Measurements from ENCODE around the gene NT5C3A. TPM values are rescaled to one million over a fixed set of nuclear protein-coding genes. Genes with fewer than 3 reads are reported as not detected.

NT5C3A gene
- total RNA-seq, 1 experiment from 2014 or later, result 18.6 TPM

DNA sequence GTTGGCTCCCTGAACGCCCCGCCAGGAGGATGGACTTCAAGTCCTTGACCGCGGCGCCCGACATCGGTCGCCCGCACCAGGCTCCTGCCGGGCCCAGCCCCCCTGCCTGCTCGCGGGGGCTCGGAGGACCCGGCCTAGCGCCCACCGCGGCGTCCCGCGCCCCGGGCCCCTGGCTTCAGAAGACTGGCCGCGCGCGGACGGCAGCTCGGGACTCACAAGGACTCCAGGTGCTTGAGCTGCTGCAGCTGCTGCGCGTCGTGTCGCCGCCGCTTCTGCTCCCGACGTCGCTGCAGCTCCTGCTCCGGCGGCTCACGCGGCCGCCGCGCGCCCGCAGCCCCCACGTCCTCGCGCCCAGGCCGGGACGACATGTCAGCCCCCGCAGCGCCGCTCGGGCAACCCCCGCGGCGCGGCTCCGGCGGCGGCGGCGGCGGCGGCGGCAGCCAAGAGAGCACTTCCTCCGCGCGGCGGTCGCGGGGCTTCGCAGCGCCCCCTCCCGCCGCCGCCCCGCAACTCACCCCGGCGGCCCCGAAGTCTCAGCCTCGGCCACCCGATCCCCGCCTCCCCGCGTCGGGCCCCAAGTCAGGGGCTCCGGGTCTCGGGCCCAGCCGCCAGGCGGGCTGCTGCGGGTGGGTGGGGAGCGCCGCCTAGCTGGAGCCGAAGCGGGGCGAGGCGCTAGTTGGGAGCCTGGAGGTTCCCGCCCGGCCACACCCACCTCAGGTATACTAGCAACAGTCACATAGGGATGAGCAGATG, 46.6 kb upstream of the NT5C3A start, which contains the start of gene RP9 (continued):
- TF ChIP-seq, protein P1, sequence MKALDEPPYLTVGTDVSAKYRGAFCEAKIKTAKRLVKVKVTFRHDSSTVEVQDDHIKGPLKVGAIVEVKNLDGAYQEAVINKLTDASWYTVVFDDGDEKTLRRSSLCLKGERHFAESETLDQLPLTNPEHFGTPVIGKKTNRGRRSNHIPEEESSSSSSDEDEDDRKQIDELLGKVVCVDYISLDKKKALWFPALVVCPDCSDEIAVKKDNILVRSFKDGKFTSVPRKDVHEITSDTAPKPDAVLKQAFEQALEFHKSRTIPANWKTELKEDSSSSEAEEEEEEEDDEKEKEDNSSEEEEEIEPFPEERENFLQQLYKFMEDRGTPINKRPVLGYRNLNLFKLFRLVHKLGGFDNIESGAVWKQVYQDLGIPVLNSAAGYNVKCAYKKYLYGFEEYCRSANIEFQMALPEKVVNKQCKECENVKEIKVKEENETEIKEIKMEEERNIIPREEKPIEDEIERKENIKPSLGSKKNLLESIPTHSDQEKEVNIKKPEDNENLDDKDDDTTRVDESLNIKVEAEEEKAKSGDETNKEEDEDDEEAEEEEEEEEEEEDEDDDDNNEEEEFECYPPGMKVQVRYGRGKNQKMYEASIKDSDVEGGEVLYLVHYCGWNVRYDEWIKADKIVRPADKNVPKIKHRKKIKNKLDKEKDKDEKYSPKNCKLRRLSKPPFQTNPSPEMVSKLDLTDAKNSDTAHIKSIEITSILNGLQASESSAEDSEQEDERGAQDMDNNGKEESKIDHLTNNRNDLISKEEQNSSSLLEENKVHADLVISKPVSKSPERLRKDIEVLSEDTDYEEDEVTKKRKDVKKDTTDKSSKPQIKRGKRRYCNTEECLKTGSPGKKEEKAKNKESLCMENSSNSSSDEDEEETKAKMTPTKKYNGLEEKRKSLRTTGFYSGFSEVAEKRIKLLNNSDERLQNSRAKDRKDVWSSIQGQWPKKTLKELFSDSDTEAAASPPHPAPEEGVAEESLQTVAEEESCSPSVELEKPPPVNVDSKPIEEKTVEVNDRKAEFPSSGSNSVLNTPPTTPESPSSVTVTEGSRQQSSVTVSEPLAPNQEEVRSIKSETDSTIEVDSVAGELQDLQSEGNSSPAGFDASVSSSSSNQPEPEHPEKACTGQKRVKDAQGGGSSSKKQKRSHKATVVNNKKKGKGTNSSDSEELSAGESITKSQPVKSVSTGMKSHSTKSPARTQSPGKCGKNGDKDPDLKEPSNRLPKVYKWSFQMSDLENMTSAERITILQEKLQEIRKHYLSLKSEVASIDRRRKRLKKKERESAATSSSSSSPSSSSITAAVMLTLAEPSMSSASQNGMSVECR (CRISPR knock-in tag; IDR thresholded peaks at IDR 0.05; ENCODE audit: borderline replicate concordance), result no peak
- TF ChIP-seq, protein P2, sequence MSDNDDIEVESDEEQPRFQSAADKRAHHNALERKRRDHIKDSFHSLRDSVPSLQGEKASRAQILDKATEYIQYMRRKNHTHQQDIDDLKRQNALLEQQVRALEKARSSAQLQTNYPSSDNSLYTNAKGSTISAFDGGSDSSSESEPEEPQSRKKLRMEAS (CRISPR knock-in tag; IDR thresholded peaks at IDR 0.05), result no peak
- TF ChIP-seq, protein P3, sequence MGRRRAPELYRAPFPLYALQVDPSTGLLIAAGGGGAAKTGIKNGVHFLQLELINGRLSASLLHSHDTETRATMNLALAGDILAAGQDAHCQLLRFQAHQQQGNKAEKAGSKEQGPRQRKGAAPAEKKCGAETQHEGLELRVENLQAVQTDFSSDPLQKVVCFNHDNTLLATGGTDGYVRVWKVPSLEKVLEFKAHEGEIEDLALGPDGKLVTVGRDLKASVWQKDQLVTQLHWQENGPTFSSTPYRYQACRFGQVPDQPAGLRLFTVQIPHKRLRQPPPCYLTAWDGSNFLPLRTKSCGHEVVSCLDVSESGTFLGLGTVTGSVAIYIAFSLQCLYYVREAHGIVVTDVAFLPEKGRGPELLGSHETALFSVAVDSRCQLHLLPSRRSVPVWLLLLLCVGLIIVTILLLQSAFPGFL (CRISPR knock-in tag; IDR thresholded peaks at IDR 0.05; ENCODE audit: borderline replicate concordance), result no peak
- TF ChIP-seq MYBL2 (CRISPR knock-in tag; IDR thresholded peaks at IDR 0.05) (no peak), PRRX2 (CRISPR knock-in tag; IDR thresholded peaks at IDR 0.05) (no peak), ATF1 (CRISPR knock-in tag; IDR thresholded peaks at IDR 0.05) (no peak), ELF4 (CRISPR knock-in tag; IDR thresholded peaks at IDR 0.05; ENCODE audit: low read depth) (no peak), KAT7 (CRISPR knock-in tag; IDR thresholded peaks at IDR 0.05; ENCODE audit: borderline replicate concordance) (0 out of 2 replicates have a peak, but pooled peaks have one; percentile 40), JAZF1 (CRISPR knock-in tag; IDR thresholded peaks at IDR 0.05) (no peak), ZNF425 (CRISPR knock-in tag; conservative IDR thresholded peaks at IDR 0.05) (no peak), SMAD3 (CRISPR knock-in tag; IDR thresholded peaks at IDR 0.05; ENCODE audit: borderline replicate concordance) (no peak), MXD4 (CRISPR knock-in tag; IDR thresholded peaks at IDR 0.05; ENCODE audit: borderline replicate concordance) (no peak), ZNF512 (CRISPR knock-in tag; IDR thresholded peaks at IDR 0.05; ENCODE audit: borderline replicate concordance) (no peak), SMAD4 (CRISPR knock-in tag; IDR thresholded peaks at IDR 0.05) (no peak), E2F1 (CRISPR knock-in tag; IDR thresholded peaks at IDR 0.05) (no peak), HMGXB4 (CRISPR knock-in tag; IDR thresholded peaks at IDR 0.05) (peak; percentile 57; the same call in 1 of the 2 replicates)
- TF ChIP-seq, protein P4, sequence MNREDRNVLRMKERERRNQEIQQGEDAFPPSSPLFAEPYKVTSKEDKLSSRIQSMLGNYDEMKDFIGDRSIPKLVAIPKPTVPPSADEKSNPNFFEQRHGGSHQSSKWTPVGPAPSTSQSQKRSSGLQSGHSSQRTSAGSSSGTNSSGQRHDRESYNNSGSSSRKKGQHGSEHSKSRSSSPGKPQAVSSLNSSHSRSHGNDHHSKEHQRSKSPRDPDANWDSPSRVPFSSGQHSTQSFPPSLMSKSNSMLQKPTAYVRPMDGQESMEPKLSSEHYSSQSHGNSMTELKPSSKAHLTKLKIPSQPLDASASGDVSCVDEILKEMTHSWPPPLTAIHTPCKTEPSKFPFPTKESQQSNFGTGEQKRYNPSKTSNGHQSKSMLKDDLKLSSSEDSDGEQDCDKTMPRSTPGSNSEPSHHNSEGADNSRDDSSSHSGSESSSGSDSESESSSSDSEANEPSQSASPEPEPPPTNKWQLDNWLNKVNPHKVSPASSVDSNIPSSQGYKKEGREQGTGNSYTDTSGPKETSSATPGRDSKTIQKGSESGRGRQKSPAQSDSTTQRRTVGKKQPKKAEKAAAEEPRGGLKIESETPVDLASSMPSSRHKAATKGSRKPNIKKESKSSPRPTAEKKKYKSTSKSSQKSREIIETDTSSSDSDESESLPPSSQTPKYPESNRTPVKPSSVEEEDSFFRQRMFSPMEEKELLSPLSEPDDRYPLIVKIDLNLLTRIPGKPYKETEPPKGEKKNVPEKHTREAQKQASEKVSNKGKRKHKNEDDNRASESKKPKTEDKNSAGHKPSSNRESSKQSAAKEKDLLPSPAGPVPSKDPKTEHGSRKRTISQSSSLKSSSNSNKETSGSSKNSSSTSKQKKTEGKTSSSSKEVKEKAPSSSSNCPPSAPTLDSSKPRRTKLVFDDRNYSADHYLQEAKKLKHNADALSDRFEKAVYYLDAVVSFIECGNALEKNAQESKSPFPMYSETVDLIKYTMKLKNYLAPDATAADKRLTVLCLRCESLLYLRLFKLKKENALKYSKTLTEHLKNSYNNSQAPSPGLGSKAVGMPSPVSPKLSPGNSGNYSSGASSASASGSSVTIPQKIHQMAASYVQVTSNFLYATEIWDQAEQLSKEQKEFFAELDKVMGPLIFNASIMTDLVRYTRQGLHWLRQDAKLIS (CRISPR knock-in tag; IDR thresholded peaks at IDR 0.05; ENCODE audit: borderline replicate concordance), result no peak
- TF ChIP-seq, protein P5, sequence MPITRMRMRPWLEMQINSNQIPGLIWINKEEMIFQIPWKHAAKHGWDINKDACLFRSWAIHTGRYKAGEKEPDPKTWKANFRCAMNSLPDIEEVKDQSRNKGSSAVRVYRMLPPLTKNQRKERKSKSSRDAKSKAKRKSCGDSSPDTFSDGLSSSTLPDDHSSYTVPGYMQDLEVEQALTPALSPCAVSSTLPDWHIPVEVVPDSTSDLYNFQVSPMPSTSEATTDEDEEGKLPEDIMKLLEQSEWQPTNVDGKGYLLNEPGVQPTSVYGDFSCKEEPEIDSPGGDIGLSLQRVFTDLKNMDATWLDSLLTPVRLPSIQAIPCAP (CRISPR knock-in tag; IDR thresholded peaks at IDR 0.05), result no peak
- TF ChIP-seq, protein P6, sequence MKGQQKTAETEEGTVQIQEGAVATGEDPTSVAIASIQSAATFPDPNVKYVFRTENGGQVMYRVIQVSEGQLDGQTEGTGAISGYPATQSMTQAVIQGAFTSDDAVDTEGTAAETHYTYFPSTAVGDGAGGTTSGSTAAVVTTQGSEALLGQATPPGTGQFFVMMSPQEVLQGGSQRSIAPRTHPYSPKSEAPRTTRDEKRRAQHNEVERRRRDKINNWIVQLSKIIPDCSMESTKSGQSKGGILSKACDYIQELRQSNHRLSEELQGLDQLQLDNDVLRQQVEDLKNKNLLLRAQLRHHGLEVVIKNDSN (CRISPR knock-in tag; IDR thresholded peaks at IDR 0.05), result no peak

All from WTC11 (cell line).